ENCODE measurements around the gene THRA.

- TF ChIP-seq CTCF (IDR thresholded peaks at IDR 0.05) (no peak), POLR2A (IDR thresholded peaks at IDR 0.05) (no peak)
Observed at GRCh38 chr17:40067710-40068109, 4.9 kb downstream of the THRA start.
